SIG-M5 (cell line): Measurements from ENCODE around the gene TRAF3.
A peak's percentile ranks its signal among the peaks of the same experiment; 100 is the strongest.
"Not testable (repeated sequence)": the region's sequence is repeated elsewhere in the genome, so short reads cannot be mapped to it uniquely, and the experiment has no call there.

ENCODE experiments used
- DNase-seq: peaks from one replicate; lab custom pipeline; 2025; lab: John Stamatoyannopoulos, UW

TRAF3 gene

DNA sequence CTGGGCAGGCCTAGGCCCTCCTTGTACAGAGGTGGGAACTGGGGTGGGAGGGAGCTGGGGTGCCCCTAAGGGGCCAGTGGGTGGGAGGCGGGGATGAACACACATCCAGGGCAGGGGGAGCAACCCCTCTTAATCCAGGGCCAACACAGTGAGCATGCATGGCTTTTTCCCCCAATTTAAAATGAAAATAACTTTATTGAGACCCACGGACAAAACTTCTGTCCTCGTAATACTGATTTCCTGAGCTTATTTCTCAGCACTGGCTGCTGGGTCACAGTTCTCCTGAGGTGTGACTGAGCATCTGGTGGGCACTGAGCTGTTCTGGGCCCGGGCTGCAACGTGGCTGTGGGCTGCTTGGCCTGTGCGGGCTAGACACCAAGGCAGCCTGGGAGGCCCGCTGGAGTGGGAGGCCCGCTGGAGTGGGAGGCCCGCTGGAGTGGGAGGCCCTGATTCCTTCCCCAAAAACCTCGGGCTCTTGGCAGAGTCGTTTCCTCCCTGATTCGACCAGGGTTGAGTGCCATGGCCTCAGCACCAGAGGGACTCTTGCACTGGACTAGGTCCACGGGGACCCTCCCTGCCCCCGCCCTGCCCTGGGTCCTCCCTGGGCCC is 24.9 kb upstream of the TRAF3 start:
- DNase-seq: no peak

DNA sequence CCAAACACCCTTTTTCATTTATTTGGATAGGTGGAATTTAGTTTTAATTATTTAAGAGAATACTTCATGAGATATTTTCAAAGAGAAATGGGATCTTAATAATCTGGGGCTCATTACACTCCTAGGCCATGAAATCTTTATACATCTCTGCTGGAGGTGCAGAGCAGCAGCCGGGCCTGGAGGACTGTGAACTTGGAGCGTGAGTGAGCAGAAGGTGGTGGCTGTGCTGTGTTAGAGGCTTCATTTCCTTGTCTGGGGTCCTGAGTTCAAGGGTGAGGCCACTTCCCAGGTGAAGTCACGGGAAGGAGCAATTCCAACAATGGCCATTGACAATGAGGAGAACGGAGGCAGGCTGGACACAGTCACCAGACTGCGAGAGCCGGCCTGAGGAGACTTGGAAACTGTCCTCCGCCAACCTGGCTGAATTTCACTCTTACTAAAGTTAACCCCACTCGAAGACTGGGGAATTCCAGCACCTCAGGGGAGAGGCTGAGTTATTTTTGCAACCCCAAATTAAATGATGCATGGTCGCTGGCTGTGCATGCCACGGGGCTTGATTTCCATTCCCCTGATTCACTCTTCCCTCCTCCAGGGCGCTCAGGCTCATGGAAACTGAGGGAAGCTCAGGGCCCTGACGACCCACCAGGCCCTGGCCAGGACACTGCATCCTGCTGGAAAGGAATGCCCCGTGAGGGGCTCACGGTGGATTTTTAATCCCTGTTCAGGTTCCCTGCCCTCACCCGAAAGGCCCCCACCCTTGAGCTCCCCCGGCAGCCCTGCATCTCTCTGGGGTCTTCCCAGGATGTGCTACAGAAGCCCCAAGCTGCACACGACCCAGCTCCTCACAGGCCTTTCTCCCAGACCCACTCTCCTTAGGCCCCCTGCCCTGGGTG is 22.6 kb upstream of the TRAF3 start:
- no peak for DNase-seq

DNA sequence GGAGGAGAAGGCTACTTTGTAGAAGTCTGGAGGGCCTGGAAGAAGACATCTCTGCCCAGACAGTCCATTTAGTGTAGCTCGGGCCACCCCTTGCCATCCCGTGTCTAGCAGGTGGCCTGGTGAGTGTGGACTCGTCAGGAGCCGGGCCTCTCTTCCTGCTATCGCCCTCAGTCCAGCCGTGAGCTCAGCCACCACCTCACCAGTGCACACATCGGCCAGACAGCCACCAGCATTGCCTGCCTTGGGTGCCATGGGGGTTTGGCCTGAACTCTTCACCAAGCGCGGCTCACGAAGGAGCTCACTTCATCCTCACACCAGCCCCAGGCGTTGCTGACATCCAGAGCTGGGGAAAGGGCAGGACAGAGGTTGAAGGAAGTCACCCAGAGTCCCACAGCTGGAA is 19.6 kb upstream of the TRAF3 start:
- no peak for DNase-seq

DNA sequence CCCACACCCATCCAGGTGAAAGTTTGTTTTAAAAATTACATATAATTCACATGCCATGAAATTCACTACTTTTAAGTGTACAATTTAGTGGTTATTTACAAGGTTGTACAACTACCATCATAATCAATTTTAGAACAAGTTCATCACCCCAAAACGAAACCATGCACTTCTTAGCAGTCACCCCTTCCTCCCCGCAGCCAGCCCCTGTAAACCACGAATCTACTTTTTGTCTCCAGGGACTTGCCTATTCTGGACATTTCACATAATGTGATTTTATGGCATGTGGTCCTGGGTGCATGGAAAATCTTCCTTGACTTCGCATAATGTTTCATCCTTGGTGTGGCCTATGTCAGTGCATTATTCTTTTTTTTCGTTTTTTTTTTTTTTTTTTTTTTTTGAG is 19.2 kb upstream of the TRAF3 start:
- no peak for DNase-seq

GRCh38 chr14:102759456-102760187 is 17.6 kb upstream of the TRAF3 start:
- no peak for DNase-seq

GRCh38 chr14:102760496-102761193 is 16.6 kb upstream of the TRAF3 start:
- DNase-seq: no peak

- no peak for DNase-seq
These were observed 16.0 kb upstream of the TRAF3 start for GRCh38 chr14:102761206-102761605.

GRCh38 chr14:102764220-102764671 is 13.0 kb upstream of the TRAF3 start:
- DNase-seq: no peak

DNA sequence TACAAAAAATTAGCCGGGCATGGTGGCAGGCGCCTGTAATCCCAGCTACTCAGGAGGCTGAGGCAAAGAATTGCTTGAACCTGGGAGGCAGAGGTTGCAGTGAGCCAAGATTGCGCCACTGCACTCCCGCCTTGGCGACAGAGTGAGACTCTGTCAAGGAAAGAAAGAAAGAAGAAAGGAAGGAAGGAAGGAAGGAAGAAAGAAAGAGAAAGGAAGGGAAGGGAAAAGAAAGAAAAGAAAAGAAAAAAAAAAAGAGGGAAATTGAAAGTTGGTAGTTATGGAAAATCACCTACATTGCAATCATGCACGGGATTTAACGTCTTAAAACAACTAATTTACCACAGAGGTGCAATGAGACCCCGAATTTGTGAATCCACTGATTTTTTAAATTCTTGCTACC is 11.5 kb upstream of the TRAF3 start:
- DNase-seq: not testable (repeated sequence)

DNA sequence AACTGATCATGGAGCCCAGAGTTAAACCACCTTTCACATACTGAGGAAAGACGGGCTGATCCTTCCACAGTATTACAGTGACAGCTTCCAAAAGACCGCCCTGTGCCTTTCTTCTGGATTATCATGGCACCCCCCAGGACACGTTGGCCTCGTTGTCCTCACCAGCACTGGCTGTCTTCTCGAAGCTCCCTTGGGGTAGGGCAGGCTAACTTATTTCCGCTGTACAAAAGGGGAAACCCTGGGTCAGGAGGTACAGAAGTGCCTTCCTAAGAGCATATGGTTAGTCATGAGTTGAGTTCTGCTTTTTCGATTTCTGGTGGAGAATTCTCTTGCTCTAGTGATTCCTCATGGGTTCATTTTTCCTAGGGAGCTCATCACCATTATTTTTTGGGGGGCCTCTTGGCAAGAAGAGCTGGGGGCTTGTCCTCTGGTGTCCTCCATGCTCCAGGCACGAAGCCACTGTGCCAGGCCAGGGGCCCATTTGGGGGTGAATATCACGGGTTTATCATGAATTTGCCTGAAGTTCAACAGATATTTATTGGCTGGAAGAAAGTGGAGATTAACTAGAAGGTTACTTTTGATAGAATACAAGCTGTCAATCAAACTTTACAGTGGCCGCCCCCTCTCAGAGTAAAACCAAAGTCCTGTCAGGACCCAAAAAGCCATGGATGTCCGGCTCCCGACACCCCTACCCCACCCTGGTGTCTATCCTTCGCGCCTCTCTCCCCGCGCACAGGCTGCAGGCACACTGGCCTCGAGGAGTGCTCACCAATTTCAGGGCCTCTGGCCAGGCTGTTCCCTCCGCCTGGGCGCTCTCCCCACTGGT is 8.8 kb upstream of the TRAF3 start:
- DNase-seq: peak; percentile 42

- no peak for DNase-seq
These were observed 8.3 kb upstream of the TRAF3 start for GRCh38 chr14:102769049-102769327.

GRCh38 chr14:102770147-102771123 is 6.8 kb upstream of the TRAF3 start:
- DNase-seq: no peak

GRCh38 chr14:102771144-102771543 is 6.1 kb upstream of the TRAF3 start:
- no peak for DNase-seq

- DNase-seq: no peak
These were observed 4.3 kb upstream of the TRAF3 start for GRCh38 chr14:102772781-102773570.

DNA sequence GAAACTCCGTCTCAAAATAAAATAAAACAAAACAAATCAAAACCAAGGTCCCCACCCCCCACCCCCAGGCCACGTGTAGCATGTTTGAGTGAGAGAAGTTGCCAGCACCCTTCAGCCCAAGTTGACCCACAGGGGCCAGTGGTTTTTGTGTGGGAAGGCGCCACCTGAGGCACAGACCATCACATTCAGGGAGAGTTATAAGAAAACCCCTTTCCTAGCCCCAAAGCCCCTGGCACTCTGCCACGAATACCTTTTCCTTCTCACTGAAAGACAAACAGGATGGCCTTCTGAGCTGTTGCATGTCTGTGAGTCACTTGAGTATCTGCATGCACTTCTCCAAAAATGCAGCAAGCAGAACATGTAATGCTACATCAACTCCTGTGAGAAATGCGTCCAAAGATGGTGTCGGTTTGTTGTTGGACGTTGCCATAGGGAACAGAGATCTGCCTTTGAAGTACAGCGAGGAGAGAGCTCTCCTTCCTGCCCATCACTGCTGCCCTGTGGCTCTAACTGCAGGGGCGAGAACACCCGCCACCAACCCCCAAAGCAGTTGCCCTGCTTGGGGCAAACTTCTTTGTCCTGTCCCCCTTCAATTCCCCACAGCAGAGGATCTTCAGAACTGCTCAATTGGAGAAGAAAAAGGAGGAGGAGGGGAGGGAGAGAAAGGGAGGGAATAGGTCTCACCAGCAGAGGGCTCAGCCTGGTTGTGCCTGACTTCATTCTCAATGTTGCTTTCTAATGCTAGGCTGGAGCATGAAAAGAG is 2.7 kb upstream of the TRAF3 start:
- DNase-seq: peak; percentile 6

- no peak for DNase-seq
These were observed 1.1 kb upstream of the TRAF3 start for GRCh38 chr14:102775855-102776760.

DNA sequence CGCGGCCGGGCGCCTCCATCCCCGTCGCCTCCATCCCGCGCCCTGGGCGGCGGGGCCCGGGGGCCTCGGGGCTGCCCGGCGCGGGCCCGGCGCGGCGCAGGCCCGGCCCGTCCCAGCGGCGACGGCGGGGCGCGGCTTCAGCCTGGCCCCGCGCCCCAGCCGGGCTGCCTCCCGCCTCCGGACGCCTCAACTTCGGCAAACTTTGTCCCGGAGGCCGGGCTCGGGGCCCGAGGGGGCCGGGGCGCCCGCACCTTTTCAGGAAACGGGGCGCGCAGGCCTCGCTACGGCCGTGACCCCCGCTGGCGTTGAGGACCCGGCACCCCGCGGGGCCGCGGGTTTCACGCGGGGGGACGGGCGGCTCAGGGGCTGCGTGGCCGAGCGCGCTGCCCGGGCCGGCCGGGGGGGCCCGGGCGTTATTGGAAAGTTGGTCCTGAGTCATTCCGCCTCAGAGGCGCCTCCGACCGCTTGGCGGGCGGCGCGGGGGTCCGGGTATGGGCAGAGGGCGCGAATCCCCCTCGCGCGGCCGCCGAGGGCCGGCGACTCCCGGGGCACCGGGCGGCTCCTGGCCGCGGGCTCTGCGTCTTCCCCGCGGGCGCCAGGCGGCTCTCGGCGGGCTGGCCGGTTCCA is 575 bp downstream of the TRAF3 start:
- DNase-seq: no peak
